SIG-M5 treated with dmso at 0.1 percent for 504 hours (cell line): ENCODE measurements around the gene ROPN1B.
"Not testable (repeated sequence)": the region's sequence is repeated elsewhere in the genome, so short reads cannot be mapped to it uniquely, and the experiment has no call there.

Experiments used
- DNase-seq: peaks from one replicate; lab custom pipeline; 2025; ENCODE audit not compliant: unreplicated experiment; lab: John Stamatoyannopoulos, UW

Gene ROPN1B

DNA sequence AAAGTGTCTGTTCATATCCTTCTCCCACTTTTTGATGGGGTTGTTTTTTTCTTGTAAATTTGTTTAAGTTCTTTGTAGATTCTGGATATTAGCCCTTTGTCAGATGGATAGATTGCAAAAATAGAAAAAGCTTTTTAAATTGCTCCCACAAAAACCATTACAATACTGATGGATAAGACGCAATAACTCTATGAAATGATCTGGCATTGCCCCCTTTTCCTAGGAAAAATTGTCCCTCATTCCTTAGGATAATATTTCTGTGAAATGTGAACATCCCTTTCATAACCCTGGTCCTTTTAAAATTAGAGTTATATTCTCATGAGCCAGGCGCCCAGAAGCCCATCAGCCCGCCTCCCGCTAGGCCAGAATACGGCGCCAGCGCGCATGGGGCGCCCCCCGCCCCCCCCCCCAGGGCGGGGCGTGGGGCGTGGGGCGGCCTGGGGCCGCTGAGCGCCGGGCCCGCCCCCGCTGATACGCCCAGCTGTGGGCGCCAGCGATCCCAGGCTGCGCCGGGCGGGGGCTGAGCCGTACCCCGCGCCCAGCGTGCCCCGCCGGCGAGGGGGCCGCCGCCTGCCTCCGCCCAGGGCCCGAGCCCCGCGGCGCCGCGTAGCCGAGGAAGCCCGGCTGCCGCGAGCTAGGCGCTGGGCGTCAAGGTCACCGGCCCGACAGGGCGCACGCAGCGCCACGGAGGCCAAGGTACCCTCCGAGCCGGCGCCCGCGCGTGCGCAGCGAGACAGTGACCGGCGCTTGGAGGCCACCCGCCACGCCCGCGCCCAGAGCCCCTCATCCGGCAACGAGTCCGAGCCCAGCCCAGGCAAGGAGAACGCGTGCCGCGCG is 11.1 kb upstream of the ROPN1B start:
- DNase-seq, result no peak

DNA sequence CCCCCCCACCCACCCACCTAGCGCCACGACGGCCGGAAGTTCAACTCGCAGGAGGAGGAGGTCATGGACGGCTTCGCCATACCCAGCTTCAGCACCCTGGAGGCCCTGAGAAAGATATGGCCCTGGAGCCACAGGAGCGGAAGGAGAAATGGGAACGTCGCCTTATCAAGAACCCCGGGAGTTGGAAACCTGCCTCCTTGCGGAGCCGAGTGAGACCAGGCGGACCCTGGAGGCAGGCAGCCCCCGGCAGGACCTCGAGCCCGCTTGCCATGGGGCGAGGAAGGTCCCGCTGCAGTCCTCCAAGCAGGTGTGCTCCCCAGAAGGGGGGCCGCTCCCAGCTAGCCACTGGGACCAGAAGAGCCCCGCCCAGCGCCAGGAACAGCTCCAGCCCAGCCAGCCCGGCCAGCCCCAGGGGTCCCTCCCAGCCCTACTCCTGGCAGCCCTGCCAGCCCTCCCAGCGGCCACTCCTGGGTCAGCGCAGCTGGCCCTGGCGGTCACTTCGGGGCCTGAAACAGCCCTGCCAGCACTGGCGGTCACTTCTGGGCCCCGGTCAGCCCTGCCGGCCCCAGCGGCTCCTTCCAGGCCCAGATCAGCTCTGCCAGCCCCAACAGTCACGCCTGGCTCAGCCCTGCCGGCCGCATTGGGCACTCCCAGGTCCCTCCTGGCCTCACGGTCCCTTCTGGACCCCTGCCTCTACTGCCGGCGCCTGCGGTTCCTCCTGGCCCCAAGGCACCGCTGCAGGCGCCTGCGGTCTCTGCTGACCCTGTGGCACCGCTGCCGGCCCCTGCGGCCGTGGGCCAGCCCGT is 10.3 kb upstream of the ROPN1B start:
- DNase-seq, result no peak

DNA sequence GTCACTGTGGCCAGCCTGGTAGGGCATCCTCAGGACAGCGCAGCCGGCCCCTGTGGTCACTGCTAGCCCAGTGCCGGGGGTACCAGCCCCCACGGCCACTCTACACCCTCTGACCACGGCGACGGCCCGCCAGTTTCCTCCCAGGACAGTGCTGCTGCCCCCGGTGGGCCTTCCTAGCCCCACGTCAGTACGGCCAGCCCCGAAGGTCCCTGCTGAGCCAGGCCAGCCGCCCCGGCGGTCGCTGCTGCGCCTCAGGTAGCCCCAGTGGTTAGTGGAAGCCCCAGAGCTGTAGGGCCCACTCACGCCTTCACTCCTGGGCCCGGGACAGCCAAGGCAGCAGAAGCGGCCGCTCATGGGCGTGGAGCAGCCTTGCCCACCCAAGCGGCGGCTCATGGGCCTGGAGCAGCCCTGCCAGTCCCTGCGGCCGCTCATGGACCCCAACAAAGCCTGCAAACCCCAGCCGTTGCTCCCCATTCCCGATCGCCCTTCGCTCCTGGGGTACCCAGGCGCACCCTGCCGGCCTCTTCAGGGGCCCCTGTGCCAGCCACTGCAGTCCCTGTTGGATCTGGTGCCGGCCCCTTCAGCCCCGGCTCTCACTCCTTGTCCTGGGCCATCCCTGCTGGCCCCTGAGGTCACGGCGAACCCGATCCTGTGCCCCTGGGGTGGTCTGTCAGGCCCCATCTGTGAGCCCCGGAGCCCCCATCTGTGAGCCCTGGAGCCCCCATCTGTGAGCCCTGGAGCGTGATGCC is 9.5 kb upstream of the ROPN1B start:
- DNase-seq, result no peak

DNA sequence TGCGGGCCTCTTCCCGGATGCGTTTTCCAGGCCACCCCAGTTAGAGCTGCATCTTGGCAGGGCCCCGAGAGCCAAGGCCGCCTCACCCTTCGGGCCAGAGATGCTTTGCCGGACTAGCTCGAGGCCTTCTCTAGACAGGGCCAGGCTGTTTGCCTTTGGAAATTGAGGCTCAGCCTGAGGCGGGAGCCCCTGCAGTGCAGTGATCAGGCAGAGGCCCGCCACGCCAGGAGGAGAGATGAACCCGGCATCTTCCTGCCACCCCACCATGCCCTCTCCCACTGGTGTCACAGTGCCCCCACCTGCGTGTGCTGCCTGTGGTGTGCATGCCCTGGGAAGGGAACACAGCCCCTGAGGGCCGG is 8.9 kb upstream of the ROPN1B start:
- no peak for DNase-seq

DNA sequence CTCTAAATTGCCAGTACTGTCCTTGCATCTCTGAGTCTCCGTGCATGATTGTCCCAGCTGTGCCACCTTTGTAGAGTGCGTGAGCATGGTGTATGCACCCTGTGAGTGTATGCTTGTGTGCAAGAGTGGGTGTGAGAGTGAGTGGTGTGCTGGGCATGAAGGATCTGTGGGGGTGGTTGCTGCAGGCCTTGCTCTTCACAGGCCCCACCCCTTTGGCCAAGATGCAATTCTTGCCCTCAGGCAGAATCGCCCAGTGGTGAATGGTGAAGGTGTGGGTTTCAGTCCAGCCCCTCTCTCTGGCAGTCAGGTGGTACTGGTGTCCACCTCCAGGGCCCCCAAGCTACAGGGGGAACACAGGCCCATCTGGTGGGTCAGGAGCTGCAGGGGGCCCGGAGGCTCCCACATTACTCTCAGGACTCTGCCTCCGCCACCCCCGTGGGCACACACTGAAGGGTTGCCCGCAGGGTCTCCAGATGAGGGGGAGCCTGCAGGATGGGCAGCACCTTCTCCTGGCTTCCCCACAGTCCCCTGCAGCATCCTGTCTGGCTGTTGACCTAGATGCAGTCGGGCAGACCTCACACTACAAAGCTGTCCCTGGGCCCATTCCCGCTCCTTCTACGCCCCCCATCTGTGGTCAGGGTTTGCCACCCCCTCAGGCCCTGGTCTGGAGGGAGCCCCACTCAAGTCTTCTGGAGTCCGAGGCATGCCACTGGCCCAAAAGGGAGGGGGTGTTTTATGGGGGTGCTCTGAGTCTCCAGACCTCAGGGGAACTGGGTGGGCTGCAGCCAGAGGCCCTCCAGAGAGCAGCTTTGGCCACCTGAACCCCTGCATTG is 8.3 kb upstream of the ROPN1B start:
- DNase-seq, result no peak

DNA sequence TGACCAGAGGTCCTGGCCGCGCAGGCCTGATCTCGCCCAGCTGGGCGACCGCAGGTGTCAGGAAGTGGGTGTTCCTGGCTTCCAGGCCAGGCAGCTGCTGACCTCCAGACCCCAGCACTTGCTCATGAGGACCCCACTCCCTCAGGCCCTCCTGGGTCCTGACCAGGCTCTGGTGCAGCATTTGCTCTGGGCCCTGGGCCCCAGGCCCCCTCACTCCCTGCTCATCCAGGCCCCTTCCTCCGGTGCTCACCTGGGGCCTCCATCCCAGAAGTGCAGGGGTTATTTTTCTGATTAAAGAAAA is 7.7 kb upstream of the ROPN1B start:
- no peak for DNase-seq

DNA sequence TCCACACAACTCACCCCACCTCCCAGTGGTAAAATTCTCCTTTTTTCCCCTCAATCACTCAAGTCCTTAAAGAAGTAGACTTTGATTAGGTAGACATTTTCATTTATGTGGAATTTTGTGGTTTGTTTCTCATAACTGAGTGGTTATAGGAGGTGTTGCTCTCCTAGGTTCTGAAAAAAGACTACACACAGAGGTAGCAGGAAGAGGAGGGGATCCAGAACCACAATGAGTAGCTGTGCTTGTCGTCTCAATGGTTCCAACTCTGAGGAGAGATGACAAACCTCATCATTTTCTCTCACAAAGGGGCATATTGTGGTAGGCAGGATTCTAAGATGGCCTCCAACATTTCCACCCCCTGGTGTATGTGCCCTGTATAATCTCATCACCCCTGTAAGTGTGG is 5.1 kb upstream of the ROPN1B start:
- DNase-seq, result not testable (repeated sequence)

DNA sequence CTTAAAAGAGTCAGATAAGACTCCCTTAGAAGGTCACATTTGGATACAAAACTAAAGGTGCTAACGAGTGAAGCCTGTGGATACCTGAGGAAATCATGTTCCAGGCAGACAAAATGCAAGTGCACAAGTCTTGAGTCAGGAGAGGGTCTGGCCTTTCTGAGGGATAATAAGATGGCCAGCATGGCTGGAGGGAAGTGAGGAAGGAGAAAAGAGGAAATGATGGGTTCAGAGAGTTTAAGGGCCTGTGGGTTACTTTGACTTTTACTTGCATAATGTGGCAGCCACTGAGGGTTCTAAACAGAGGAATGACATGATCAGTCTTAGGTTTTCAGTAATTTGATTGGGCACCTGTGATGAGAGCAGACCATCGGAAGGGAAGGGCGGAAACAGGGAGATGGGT is 3.5 kb upstream of the ROPN1B start:
- peak; percentile 33 for DNase-seq

DNA sequence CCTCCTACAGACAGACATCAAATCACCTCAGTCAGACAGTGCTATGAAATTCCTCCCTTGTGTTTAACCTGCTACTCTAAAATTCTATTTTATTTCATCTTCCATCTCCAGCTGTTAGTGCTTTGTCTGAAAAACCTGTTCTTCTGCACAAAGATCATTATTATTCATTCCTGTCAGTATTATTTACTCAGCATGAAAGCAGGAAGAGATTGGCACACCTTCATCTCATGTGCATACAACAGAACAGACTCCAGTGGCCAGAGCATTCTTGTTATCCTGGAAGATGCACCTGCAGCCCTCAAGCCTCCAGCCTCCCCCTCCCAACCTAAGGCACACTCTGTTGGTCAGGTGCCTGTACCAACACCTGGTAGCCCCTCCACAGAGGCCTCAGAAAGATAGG is 1.8 kb upstream of the ROPN1B start:
- peak; percentile 29 for DNase-seq

DNA sequence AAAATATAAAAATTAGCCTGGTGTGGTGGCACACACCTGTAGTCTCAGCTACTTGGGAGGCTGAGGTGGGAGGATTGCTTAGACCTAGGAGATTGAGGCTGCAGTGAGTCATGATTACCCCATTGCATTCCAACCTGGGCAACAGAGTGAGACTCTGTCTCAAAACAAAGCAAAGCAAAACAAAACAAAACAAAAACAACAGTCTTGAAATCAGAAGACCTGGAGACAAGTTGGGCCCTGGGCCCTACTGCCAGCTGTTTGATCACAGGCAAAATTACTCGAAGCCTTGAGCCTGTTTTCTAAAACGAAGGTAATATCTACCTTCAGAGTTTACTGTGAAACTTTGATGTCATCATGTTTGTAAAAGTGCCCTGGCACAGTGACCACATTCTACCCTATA is 857 bp upstream of the ROPN1B start:
- not testable (repeated sequence) for DNase-seq

DNA sequence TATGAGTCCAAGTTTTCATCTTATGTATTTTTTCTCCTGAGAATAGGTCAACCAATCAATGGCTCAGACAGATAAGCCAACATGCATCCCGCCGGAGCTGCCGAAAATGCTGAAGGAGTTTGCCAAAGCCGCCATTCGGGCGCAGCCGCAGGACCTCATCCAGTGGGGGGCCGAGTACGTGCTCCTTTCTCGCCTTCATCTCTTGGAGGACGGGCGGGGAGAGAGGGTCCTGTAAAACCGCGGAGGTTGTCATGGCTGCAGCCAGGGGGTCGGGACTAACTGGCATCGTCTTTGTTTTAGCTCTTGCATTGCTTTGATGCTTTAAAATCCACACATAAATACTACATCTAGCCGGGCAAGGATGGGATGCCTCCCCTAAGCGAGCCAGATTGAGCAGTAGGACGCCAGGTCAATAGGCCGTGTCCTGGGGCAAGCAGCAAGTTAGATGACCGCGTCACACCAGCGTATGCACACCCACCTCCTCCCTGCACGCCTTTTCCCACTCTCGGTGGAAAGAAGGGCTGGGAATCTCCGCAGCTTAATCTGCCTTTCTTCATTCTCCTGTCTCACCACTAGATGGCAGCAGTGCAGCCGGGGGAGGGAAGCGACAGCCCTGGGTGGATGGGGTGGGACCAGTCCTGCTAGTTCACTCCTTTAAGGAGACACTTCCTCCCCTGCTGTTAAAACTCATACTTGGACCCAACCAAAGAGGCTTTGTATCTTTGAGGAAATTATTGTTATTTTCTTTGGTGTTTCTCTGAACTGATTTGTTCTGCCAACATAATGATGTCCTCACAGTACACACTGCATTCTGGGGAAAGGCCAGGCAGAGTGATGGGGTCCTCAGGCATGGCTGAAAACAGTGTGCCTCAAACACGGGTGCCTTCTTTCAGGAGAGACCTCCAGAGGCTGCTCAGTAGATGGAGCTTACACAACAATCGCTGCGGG is 3.3 kb downstream of the ROPN1B start:
- DNase-seq, result not testable (repeated sequence)

DNA sequence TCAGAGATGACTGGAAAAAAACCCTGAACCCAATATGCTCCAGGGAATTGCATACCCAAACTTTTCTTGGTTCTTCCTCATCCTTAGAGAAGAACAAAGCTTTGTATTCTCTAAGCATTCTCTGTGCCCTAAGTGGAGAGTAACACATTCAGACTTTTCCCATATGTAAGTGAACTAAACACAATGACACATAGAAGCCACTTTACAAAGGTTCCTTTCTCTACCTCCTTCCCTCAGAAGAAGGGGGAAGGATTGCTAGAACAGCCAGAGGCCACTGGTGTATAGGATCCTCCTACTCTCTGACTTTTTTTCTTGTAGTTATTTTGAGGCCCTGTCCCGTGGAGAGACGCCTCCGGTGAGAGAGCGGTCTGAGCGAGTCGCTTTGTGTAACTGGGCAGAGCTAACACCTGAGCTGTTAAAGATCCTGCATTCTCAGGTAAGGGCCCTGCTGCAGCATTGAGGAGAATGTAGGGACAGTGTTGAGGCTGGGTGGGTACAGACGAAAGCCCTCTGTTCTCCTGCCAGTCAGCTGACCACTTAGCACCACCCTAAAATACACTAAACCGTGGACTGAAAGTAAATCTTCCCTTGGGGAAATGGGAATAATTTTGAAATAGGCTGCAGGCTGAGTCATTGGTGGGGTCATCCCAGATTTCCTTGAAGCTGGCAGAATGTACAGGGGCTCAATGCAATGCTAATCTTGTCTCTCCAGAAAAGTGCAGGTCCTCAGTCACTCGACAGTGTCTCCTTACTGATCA is 6.4 kb downstream of the ROPN1B start:
- DNase-seq, result not testable (repeated sequence)

DNA sequence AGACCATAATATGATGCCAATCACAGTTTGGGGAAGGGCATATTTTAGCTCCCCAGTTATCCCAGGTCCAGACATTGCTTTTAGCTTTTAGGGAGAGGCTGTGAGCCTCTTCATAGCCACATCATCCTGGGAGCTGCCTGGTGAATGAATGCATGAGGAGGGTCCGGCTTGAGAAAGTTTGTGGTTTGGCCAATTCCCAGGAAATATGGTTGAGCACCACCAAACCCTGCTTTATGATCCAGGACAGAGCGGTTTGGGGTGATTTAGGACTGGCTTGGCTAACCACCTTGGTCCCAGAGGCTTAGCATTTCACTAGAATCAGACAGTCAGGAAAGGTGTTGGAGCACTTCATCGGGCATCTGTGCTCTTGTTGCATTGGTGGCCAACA is 7.0 kb downstream of the ROPN1B start:
- DNase-seq, result not testable (repeated sequence)

DNA sequence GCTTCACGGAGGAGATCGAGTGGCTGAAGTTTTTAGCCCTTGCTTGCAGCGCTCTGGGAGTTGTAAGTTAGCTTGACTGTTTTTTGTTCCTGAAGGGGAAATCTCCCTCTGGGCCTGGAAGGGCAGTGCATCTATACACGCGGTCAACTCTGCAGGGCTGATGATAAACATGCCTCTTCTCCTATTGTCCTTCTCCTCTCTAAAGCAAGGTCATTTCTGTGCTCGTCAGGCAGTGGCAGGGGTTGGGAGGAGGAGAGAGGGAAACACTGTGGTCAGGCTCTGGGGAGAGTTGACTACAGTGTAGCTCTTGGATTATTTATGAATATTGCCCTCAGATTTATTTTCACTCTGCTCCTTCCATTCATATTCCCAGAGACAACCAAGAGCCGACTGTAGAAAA is 8.1 kb downstream of the ROPN1B start:
- DNase-seq, result not testable (repeated sequence)

DNA sequence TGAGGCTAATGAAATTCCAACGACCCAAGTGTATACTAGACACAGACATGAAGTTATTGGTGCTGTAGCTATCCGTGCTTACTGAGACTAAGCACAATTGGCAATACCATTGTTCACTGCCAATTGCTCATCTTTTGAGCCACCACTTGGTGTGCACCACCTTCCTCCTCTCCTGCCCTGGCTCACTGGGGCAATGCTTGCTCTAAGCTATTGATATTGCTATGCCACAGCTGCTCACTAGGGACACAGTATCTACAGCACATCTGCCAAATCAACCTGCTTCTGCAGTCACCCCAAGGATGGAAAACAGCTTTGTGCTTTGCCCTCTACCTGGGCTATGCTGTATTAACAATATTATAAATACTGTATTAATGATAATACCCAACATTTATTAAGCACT is 16.0 kb downstream of the ROPN1B start:
- DNase-seq, result not testable (repeated sequence)

DNA sequence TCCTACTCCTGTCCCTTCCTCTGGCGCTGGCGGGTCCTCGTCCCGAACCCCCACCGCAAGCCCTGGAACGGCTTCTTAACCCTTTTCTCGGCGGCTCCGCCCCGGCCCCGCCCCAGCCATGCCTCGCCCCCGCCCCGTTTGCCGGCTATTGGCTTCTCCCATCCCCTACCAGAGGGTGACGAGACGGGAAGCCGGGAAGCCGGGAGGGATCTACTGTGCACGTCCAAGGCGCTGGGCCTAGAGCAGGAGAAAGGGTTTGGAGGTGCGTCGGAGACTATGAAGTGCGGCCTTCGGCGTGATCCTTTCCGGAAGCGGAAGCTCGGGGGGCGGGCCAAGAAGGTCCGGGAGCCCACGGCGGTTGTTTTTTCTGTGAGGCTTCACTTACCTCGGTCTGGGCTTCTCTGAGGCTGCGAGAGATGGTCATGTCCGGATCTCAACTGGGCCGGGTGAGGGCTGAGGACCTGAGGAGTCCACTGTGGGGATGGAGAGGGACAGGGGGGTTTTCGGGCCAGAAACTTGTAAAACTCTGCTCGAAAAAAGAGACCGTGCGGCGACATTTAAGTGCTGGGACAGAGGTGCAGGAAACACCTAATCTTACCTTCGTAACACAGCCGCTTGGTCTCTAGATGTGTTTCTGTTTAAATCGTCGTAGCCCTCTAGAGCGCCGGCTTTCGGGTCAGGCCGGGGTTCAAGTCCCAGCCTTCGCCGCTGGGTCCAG is 21.4 kb downstream of the ROPN1B start:
- DNase-seq, result peak; percentile 78

DNA sequence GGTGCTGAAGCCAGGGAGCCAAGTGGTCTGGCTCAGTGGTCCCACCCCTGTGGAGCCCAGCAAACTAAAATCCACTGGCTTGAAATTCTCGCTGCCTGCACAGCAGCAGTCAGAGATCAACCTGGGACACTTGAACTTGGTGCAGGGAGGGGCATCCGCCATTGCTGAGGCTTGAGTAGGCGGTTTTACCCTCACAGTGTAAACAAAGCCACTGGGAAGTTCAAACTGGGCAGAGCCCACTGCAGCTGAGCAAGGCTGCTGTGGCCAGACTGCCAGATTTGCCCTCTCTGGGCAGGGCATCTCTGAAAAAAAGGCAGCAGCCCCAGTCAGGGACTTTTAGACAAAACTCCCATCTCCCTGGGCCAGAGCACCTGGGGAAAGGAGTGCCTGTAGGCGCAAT is 27.8 kb downstream of the ROPN1B start:
- not testable (repeated sequence) for DNase-seq

DNA sequence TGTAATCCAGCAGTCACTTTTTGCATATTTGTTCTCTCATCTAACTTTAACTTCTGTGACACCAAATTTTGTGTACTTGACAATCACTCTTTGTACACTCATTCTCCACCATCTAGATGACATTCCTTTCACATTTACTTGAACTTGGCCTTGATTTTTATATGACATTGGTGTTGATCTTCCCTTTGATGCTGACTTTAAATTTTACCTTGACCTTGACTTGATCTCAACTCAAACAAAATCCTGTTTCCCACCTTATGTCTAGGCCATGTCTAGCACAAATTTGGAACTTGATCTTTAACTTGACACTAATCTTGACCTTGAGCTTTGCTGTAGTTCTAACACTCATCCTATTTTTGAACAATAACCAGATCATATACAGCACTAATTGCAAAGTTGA is 33.2 kb downstream of the ROPN1B start:
- DNase-seq, result no peak
